SU-DHL-6 (cell line): ENCODE data around the gene RANBP17.

ENCODE experiments used
- H2AFZ ChIP-seq: fragments of 200-600 bp; sonication (generic); 2 replicates; pipeline ENCODE4 v1.6.1; 2014; ENCODE audit warnings: low read depth, mild to moderate bottlenecking, moderate library complexity, mixed read lengths, antibody characterized with exemption, low read length; ENCODE audit not compliant: severe bottlenecking
- H3F3A ChIP-seq: fragments of 200-600 bp; shearing (Covaris generic); 2 replicates; pipeline ENCODE4 v1.6.0; 2016; ENCODE audit warnings: antibody characterized with exemption, mild to moderate bottlenecking; ENCODE audit not compliant: insufficient read depth
- H3K27ac ChIP-seq: fragments of 200-600 bp; sonication (generic); 2 replicates; pipeline ENCODE4 v1.5.1; 2016; ENCODE audit warnings: low read depth, mild to moderate bottlenecking, low read length, moderate library complexity, mixed read lengths
- H3K27me3 ChIP-seq: fragments of 200-600 bp; sonication (generic), shearing (Covaris generic); 2 replicates; pipeline ENCODE4 v1.6.0; 2014; ENCODE audit warnings: mild to moderate bottlenecking, low read length
- H3K36me3 ChIP-seq: fragments of 200-600 bp; sonication (generic); 2 replicates; pipeline ENCODE4 v1.6.1; 2014; ENCODE audit warnings: mild to moderate bottlenecking, low read length, mixed read lengths
- H3K4me2 ChIP-seq: fragments of 300-600, 200-600 bp; shearing (Covaris generic), sonication (generic); 2 replicates; pipeline ENCODE4 v1.6.0; 2014; ENCODE audit warnings: low read length, low read depth, mild to moderate bottlenecking; ENCODE audit not compliant: poor library complexity, severe bottlenecking
- H3K4me3 ChIP-seq: fragments of 200-600 bp; sonication (generic); 2 replicates; pipeline ENCODE4 v1.5.1; 2014; ENCODE audit warnings: antibody characterized with exemption, low read length, mild to moderate bottlenecking, mixed read lengths; ENCODE audit not compliant: insufficient read depth, poor library complexity, severe bottlenecking
- H3K79me2 ChIP-seq: fragments of 200-600 bp; sonication (generic); 2 replicates; pipeline ENCODE4 v1.6.1; 2014; ENCODE audit warnings: mild to moderate bottlenecking, low read length, moderate library complexity; ENCODE audit not compliant: insufficient read depth
- H3K9ac ChIP-seq: fragments of 200-600 bp; sonication (generic); 2 replicates; pipeline ENCODE4 v1.7.0; 2014; ENCODE audit warnings: mild to moderate bottlenecking, low read length
- H3K9me2 ChIP-seq: fragments of 200-600 bp; sonication (generic); replicated peaks from 2 replicates; pipeline ENCODE4 v1.6.1; 2014; ENCODE audit warnings: low read length; ENCODE audit not compliant: insufficient read depth
- H3K9me3 ChIP-seq: fragments of 200-600 bp; sonication (generic); 2 replicates; pipeline ENCODE4 v1.6.1; 2014; ENCODE audit warnings: low read length, mixed read lengths; ENCODE audit not compliant: insufficient read depth
- H4K20me1 ChIP-seq: fragments of 200-600 bp; sonication (generic); 2 replicates; pipeline ENCODE4 v1.6.1; 2014; ENCODE audit warnings: low read depth, mild to moderate bottlenecking, antibody characterized with exemption, low read length, moderate library complexity, mixed read lengths
- EZH2phosphoT487 ChIP-seq: fragments of 200-600 bp; sonication (generic), shearing (Covaris generic); conservative IDR thresholded peaks from 2 replicates; pipeline ENCODE4 v1.6.1; 2018; ENCODE audit warnings: mild to moderate bottlenecking, antibody characterized with exemption, low read length, moderate library complexity, mixed read lengths
- TF ChIP-seq, protein P1 (sequence below): fragments of 200-600 bp; sonication (generic); IDR thresholded peaks from one replicate; pipeline ENCODE4 v1.5.1; 2017; ENCODE audit warnings: antibody characterized with exemption, mild to moderate bottlenecking, low read length, moderate library complexity; ENCODE audit not compliant: insufficient read depth, poor library complexity, severe bottlenecking

Gene RANBP17

DNA sequence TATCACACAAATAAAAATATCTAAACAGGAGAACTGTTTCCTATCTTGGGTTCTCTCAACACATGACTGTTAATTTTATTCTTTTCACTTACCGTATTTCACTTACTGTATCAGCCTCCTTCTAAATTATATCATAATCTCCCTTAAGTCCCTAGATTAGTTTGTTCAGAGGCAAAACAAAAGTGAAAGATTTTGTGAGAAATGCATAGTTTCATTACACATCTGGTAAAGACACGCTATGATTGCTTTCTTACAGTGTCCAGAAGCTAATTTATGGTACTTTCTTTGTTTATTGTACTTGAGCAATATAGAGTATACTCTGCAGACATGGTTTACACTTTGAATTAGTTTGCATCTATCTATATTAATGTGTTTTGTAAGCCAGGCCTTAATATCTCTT is 287.5 kb downstream of the RANBP17 start:
- Histone ChIP-seq H3K79me2 (no peaks in the 10 kb centered on the region), H3K27me3 (no peaks in the 10 kb centered on the region), H3K4me3 (no peak overlapping the region), H3K36me3 (no peaks in the 10 kb centered on the region), H4K20me1 (no peaks in the 10 kb centered on the region), H3K9ac (no peak overlapping the region), H3K4me2 (no peak overlapping the region), H3K9me2 (no peaks in the 10 kb centered on the region), H3F3A (no peaks in the 10 kb centered on the region), H3K27ac (no peak overlapping the region), H2AFZ (no peak overlapping the region), H3K9me3 (no peaks in the 10 kb centered on the region)
- TF ChIP-seq, protein P1, sequence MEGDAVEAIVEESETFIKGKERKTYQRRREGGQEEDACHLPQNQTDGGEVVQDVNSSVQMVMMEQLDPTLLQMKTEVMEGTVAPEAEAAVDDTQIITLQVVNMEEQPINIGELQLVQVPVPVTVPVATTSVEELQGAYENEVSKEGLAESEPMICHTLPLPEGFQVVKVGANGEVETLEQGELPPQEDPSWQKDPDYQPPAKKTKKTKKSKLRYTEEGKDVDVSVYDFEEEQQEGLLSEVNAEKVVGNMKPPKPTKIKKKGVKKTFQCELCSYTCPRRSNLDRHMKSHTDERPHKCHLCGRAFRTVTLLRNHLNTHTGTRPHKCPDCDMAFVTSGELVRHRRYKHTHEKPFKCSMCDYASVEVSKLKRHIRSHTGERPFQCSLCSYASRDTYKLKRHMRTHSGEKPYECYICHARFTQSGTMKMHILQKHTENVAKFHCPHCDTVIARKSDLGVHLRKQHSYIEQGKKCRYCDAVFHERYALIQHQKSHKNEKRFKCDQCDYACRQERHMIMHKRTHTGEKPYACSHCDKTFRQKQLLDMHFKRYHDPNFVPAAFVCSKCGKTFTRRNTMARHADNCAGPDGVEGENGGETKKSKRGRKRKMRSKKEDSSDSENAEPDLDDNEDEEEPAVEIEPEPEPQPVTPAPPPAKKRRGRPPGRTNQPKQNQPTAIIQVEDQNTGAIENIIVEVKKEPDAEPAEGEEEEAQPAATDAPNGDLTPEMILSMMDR: no peak

DNA sequence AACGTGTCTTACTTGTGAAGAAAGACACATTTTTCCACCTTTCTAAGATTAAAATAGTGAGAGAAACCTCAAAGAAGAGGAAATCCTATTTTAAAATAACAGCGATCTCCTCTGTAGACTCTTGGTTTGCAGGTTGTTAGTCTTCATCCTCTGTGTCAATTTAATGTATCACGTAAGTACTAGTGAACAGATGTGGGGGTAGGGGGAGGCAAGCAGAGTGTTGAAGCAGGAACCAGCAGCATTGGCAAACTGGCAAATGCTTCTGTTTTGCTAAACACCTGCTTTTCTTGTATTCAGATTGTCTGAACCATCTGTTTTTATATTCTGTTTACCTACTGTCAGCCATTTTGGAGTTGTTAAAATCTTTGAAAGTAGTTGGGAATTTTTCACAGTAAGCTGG is 288.0 kb downstream of the RANBP17 start:
- H2AFZ ChIP-seq: no peak overlapping the region
- no peaks in the 10 kb centered on the region for H3K36me3 ChIP-seq
- H3K4me2 ChIP-seq: no peak overlapping the region
- H3K27ac ChIP-seq: no peak overlapping the region
- no peaks in the 10 kb centered on the region for H3K27me3 ChIP-seq
- no peaks in the 10 kb centered on the region for H3F3A ChIP-seq
- H3K9ac ChIP-seq: no peak overlapping the region
- no peaks in the 10 kb centered on the region for H3K9me3 ChIP-seq
- TF ChIP-seq, protein P1: no peak
- TF ChIP-seq EZH2phosphoT487: no peak
- H4K20me1 ChIP-seq: no peaks in the 10 kb centered on the region
- H3K4me3 ChIP-seq: no peak overlapping the region
- no peaks in the 10 kb centered on the region for H3K9me2 ChIP-seq
- H3K79me2 ChIP-seq: no peaks in the 10 kb centered on the region

DNA sequence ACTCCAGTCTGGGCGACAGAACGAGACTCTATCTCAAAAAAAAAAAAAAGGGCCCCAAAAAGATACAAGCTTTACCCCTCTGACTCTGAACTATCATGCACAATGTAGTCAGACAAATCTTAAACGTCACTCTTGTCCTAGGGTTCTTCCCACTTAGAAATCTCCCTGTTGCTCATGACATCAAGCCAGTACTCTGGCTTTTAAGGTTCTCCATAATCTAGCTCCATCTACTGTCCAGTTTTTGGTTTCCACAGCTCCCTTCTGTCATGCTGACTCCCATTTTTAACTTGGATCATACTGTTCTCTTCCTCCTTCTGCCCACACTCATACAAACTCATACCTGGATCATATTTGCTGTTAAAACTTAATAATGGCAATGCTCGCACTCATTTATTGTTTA is 290.6 kb downstream of the RANBP17 start:
- no peak overlapping the region for H2AFZ ChIP-seq
- no peaks in the 10 kb centered on the region for H3K79me2 ChIP-seq
- H3K9me3 ChIP-seq: no peaks in the 10 kb centered on the region
- no peaks in the 10 kb centered on the region for H3K9me2 ChIP-seq
- TF ChIP-seq, protein P1: no peak
- no peak for TF ChIP-seq EZH2phosphoT487
- H3K9ac ChIP-seq: no peak overlapping the region
- H3K4me2 ChIP-seq: no peak overlapping the region
- no peak overlapping the region for H3K27ac ChIP-seq
- H3F3A ChIP-seq: no peaks in the 10 kb centered on the region
- no peaks in the 10 kb centered on the region for H3K27me3 ChIP-seq
- H4K20me1 ChIP-seq: no peaks in the 10 kb centered on the region
- H3K4me3 ChIP-seq: no peak overlapping the region
- no peaks in the 10 kb centered on the region for H3K36me3 ChIP-seq

DNA sequence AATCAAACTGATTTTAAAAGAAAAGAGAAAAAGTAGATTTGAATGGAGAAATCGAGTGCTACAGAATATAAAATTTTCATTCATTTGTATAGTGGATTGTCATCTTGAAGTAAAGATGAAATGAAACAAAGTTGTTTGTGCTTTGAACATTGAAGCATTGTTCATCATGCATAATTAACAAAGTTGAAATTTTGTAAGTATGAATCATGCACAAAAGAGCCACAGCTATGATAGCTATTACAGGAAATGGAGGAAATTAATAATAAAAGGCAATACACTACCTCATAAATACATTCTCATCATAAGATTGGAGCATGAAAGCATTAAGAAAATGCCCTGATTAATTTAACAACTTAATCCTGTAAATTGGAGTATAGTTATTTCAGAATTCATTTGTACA is 293.8 kb downstream of the RANBP17 start:
- Histone ChIP-seq H3K4me3 (no peak overlapping the region), H4K20me1 (no peaks in the 10 kb centered on the region), H3K27me3 (no peaks in the 10 kb centered on the region), H3K9ac (no peak overlapping the region), H3K79me2 (no peaks in the 10 kb centered on the region), H3F3A (no peaks in the 10 kb centered on the region), H3K9me2 (no peaks in the 10 kb centered on the region), H3K36me3 (no peaks in the 10 kb centered on the region), H3K4me2 (no peak overlapping the region), H3K9me3 (no peaks in the 10 kb centered on the region), H2AFZ (no peak overlapping the region), H3K27ac (no peak overlapping the region)
- no peak for TF ChIP-seq EZH2phosphoT487
- TF ChIP-seq, protein P1: no peak
